OCI-LY3 (cell line): ENCODE results near the gene HTR2B.

Experiments
- H2AFZ ChIP-seq: fragments of 200-600, 300-600 bp; shearing (Covaris generic); 2 replicates; pipeline ENCODE4 v1.6.0; 2014; ENCODE audit warnings: antibody characterized with exemption, low read depth, low read length
- H3K27ac ChIP-seq: fragments of 200-600, 300-600 bp; sonication (generic); 2 replicates; pipeline ENCODE4 v1.5.1; 2014; ENCODE audit warnings: mild to moderate bottlenecking, low read length, moderate library complexity, mixed read lengths
- H3K27me3 ChIP-seq: fragments of 200-600, 300-600 bp; sonication (generic); 2 replicates; pipeline ENCODE4 v1.6.1; 2014; ENCODE audit warnings: low read depth, low read length, mixed read lengths
- H3K36me3 ChIP-seq: fragments of 200-600, 300-600 bp; sonication (generic); replicated peaks from 2 replicates; pipeline ENCODE3; 2014; ENCODE audit warnings: low read depth, low read length, mixed read lengths
- H3K4me1 ChIP-seq: fragments of 300-600, 200-600 bp; sonication (generic); 2 replicates; pipeline ENCODE4 v1.6.1; 2014; ENCODE audit warnings: low read length, mixed read lengths
- H3K4me2 ChIP-seq: fragments of 200-600, 300-600 bp; sonication (generic); 2 replicates; pipeline ENCODE4 v1.6.1; 2014; ENCODE audit warnings: low read length, mixed read lengths
- H3K4me3 ChIP-seq: fragments of 300-600, 200-600 bp; sonication (generic); 2 replicates; pipeline ENCODE4 v1.5.1; 2014; ENCODE audit warnings: antibody characterized with exemption, mild to moderate bottlenecking, low read length, moderate library complexity
- H3K79me2 ChIP-seq: fragments of 300-600, 200-600 bp; shearing (Covaris generic); 2 replicates; pipeline ENCODE4 v1.6.1; 2014; ENCODE audit warnings: mild to moderate bottlenecking, low read length, mixed read lengths
- H3K9ac ChIP-seq: fragments of 300-600, 200-600 bp; shearing (Covaris generic); 2 replicates; pipeline ENCODE4 v1.6.0; 2014; ENCODE audit warnings: mild to moderate bottlenecking, low read length, moderate library complexity
- H3K9me3 ChIP-seq: fragments of 200-600, 300-600 bp; shearing (Covaris generic); 2 replicates; pipeline ENCODE4 v1.6.1; 2014; ENCODE audit warnings: low read length, mixed read lengths; ENCODE audit not compliant: insufficient read depth
- H4K20me1 ChIP-seq: fragments of 200-600, 300-600 bp; sonication (generic); 2 replicates; pipeline ENCODE4 v1.6.1; 2016; ENCODE audit warnings: low read length, mixed read lengths; ENCODE audit not compliant: insufficient read depth
- CTCF ChIP-seq: fragments of 200-600, 300-600 bp; sonication (generic); IDR thresholded peaks from 2 replicates; pipeline ENCODE4 v1.5.1; 2014; ENCODE audit warnings: antibody characterized with exemption, low read length, low read depth
- EZH2phosphoT487 ChIP-seq: fragments of 200-600 bp; shearing (Covaris generic); IDR thresholded peaks from 2 replicates; pipeline ENCODE4 v1.6.1; 2018; ENCODE audit warnings: antibody characterized with exemption, mixed run types, low read depth

The HTR2B gene

GRCh38 chr2:231113489-231113888 is 11.4 kb downstream of the HTR2B start:
- H3K36me3 ChIP-seq = peaks cover 9% of the 10 kb centered on the region
- no peaks in the 10 kb centered on the region; the same call in 1 of the 2 replicates for H4K20me1 ChIP-seq
- TF ChIP-seq EZH2phosphoT487 = no peak
- TF ChIP-seq CTCF = no peak
- no peak overlapping the region for H3K27ac ChIP-seq
- no peaks in the 10 kb centered on the region for H3K79me2 ChIP-seq
- no peaks in the 10 kb centered on the region for H3K9me3 ChIP-seq
- H3K4me2 ChIP-seq = no peak overlapping the region
- peaks cover 23% of the 10 kb centered on the region for H3K4me1 ChIP-seq
- no peak overlapping the region for H3K9ac ChIP-seq
- no peaks in the 10 kb centered on the region for H3K27me3 ChIP-seq
- no peak overlapping the region for H3K4me3 ChIP-seq
- H2AFZ ChIP-seq = no peak overlapping the region

- Histone ChIP-seq H3K9me3 (no peaks in the 10 kb centered on the region), H3K27ac (no peak overlapping the region), H3K9ac (no peak overlapping the region), H3K79me2 (no peaks in the 10 kb centered on the region), H3K4me3 (no peak overlapping the region), H4K20me1 (no peaks in the 10 kb centered on the region), H3K27me3 (no peaks in the 10 kb centered on the region), H3K4me2 (no peak overlapping the region), H3K36me3 (peaks cover 9% of the 10 kb centered on the region), H3K4me1 (peaks cover 8% of the 10 kb centered on the region), H2AFZ (no peak overlapping the region)
- TF ChIP-seq EZH2phosphoT487 (no peak), CTCF (no peak)
Measured at GRCh38 chr2:231111987-231112386, 12.9 kb downstream of the HTR2B start.

- H3K4me2 ChIP-seq = no peak overlapping the region
- H2AFZ ChIP-seq = no peak overlapping the region
- no peaks in the 10 kb centered on the region for H3K79me2 ChIP-seq
- no peaks in the 10 kb centered on the region for H3K4me1 ChIP-seq
- TF ChIP-seq EZH2phosphoT487 (no peak), CTCF (no peak)
- H3K36me3 ChIP-seq = peaks cover 9% of the 10 kb centered on the region
- H3K9ac ChIP-seq = no peak overlapping the region
- H3K27me3 ChIP-seq = no peaks in the 10 kb centered on the region
- no peak overlapping the region for H3K27ac ChIP-seq
- H3K9me3 ChIP-seq = no peaks in the 10 kb centered on the region
- no peak overlapping the region for H3K4me3 ChIP-seq
- no peaks in the 10 kb centered on the region for H4K20me1 ChIP-seq
Measured at GRCh38 chr2:231110551-231110950, 14.3 kb downstream of the HTR2B start.

GRCh38 chr2:231104115-231104713 is 20.6 kb downstream of the HTR2B start:
- no peaks in the 10 kb centered on the region for H3K9me3 ChIP-seq
- H3K4me2 ChIP-seq = no peak overlapping the region
- no peaks in the 10 kb centered on the region for H3K79me2 ChIP-seq
- H3K4me3 ChIP-seq = no peak overlapping the region
- H4K20me1 ChIP-seq = no peaks in the 10 kb centered on the region
- no peak overlapping the region for H3K9ac ChIP-seq
- peaks cover under 1% of the 10 kb centered on the region for H3K36me3 ChIP-seq
- TF ChIP-seq EZH2phosphoT487 = no peak
- peak; percentile 66 for TF ChIP-seq CTCF
- H3K4me1 ChIP-seq = no peaks in the 10 kb centered on the region; the same call in 1 of the 2 replicates
- H3K27ac ChIP-seq = no peak overlapping the region
- no peak overlapping the region for H2AFZ ChIP-seq
- no peaks in the 10 kb centered on the region for H3K27me3 ChIP-seq
